ENCODE data around the gene S100A4. TPM values are rescaled to one million over a fixed set of nuclear protein-coding genes. Genes with fewer than 3 reads are reported as not detected.

Gene S100A4
- total RNA-seq, 1 donor from 2014 or later = 337 TPM

GRCh38 chr1:153547560-153548551 lies 2.2 kb upstream of the S100A4 start:
- DNase-seq (ENCODE audit: extremely low spot score, unreplicated experiment) = no peak
- Mint-ChIP-seq H3K27ac (ENCODE audit: unreplicated experiment) (peak overlapping the region; percentile 99), H3K9me3 (ENCODE audit: unreplicated experiment) (no peaks in the 10 kb centered on the region), H3K4me1 (ENCODE audit: unreplicated experiment) (peaks cover 84% of the 10 kb centered on the region), H3K27me3 (ENCODE audit: unreplicated experiment) (no peaks in the 10 kb centered on the region), H3K4me3 (ENCODE audit: unreplicated experiment) (no peak overlapping the region), H3K36me3 (ENCODE audit: unreplicated experiment) (no peaks in the 10 kb centered on the region)
- TF ChIP-seq CTCF (IDR thresholded peaks at IDR 0.05) = no peak

DNA sequence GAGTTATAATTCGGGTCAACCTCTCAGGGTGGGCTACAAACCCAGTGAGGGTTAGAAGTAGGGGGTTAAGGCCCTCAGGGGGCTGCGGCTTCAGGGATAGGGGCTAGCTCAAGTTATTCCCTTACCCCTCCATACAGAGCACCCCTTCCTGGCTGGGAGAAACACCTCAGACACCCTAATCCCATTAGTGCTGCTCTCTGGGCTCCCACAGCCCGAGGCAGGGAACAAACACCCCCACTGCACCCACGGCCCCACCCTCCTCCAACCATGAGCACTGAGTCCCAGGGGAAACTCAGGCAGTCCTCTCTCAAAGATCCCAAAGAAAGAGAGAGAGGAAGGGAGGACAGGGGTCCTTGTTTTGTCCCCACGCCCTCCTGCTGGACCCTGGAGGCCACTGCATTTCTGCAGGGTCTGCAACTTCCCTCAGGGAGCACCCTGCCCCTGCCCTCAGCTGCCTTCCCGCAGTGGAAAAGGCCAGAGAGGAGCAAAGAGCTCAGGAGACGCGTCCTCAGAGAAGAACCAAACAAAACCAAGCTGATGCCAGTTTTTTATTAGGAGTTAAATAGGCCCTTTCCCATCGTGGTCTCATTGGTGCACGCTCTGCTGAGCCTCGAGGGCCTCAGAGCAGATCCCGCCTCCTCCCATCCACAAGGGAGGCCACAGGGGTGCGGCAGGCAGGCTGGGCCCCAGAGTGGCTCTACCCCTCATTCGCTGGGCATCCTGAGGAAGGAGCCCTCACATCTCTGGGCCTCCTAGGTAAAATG lies 1.4 kb upstream of the S100A4 start:
- H3K9me3 Mint-ChIP-seq (ENCODE audit: unreplicated experiment) = no peaks in the 10 kb centered on the region
- no peak for DNase-seq (ENCODE audit: extremely low spot score, unreplicated experiment)
- no peak for TF ChIP-seq CTCF (IDR thresholded peaks at IDR 0.05)
- peak overlapping the region; percentile 99 for H3K27ac Mint-ChIP-seq (ENCODE audit: unreplicated experiment)
- peak overlapping the region; percentile 78 for H3K4me3 Mint-ChIP-seq (ENCODE audit: unreplicated experiment)
- H3K36me3 Mint-ChIP-seq (ENCODE audit: unreplicated experiment) = no peaks in the 10 kb centered on the region
- peaks cover 88% of the 10 kb centered on the region for H3K4me1 Mint-ChIP-seq (ENCODE audit: unreplicated experiment)
- H3K27me3 Mint-ChIP-seq (ENCODE audit: unreplicated experiment) = no peaks in the 10 kb centered on the region

GRCh38 chr1:153546371-153546770 lies 765 bp upstream of the S100A4 start:
- H3K27ac Mint-ChIP-seq (ENCODE audit: unreplicated experiment) = peak overlapping the region; percentile 99
- H3K27me3 Mint-ChIP-seq (ENCODE audit: unreplicated experiment) = no peaks in the 10 kb centered on the region
- H3K4me3 Mint-ChIP-seq (ENCODE audit: unreplicated experiment) = peak overlapping the region; percentile 78
- no peaks in the 10 kb centered on the region for H3K36me3 Mint-ChIP-seq (ENCODE audit: unreplicated experiment)
- peaks cover 95% of the 10 kb centered on the region for H3K4me1 Mint-ChIP-seq (ENCODE audit: unreplicated experiment)
- no peak for DNase-seq (ENCODE audit: extremely low spot score, unreplicated experiment)
- H3K9me3 Mint-ChIP-seq (ENCODE audit: unreplicated experiment) = no peaks in the 10 kb centered on the region
- no peak for TF ChIP-seq CTCF (IDR thresholded peaks at IDR 0.05)

DNA sequence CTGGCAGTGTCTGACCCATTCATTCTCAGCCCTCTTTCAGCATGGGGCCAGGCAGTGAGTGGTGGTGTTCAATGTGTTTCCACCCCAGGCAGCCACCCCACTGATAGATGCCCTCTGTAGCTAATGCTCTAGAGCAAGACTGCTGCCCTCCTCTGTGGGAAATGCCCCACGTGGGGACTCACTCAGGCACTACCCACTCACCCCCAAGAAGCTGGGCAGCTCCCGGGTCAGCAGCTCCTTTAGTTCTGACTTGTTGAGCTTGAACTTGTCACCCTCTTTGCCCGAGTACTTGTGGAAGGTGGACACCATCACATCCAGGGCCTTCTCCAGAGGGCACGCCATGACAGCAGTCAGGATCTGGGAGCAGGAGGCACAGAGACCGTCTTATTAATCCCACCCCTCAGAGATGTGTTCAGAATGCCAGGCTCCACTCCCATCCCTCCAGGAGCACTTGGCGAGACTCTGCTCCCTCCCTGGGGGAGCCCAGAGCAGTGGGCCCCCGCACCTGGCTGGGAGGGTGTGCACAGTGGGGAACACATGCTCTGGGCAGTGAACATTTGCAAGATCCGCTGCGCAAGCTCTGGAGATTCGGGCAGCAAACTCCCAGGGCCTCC lies 1.0 kb downstream of the S100A4 start:
- no peak for TF ChIP-seq CTCF (IDR thresholded peaks at IDR 0.05)
- Mint-ChIP-seq H3K4me3 (ENCODE audit: unreplicated experiment) (peak overlapping the region; percentile 78), H3K36me3 (ENCODE audit: unreplicated experiment) (no peaks in the 10 kb centered on the region), H3K27ac (ENCODE audit: unreplicated experiment) (peak overlapping the region; percentile 99), H3K9me3 (ENCODE audit: unreplicated experiment) (no peaks in the 10 kb centered on the region), H3K4me1 (ENCODE audit: unreplicated experiment) (peaks cover 100% of the 10 kb centered on the region), H3K27me3 (ENCODE audit: unreplicated experiment) (no peaks in the 10 kb centered on the region)
- DNase-seq (ENCODE audit: extremely low spot score, unreplicated experiment) = no peak
